Esophagus squamous epithelium (tissue), 4 donors: ENCODE data around the gene HPCAL1.

ENCODE experiments used
- CTCF ChIP-seq, 6 experiments: fragments of 450-650 bp in 4 of 6; fragments of 200-600 bp in 2 of 6; sonication (generic) in 2 of 6; IDR thresholded peaks; one replicate each; pipeline ENCODE4 v1.5.1; 2016 to 2019; ENCODE audit warnings: antibody characterized with exemption in 6 of 6, mild to moderate bottlenecking in 4 of 6, moderate library complexity in 4 of 6
- POLR2A ChIP-seq, 4 donors: fragments of 450-650 bp; IDR thresholded peaks; one replicate each; pipeline ENCODE4 v1.6.1; 2017; ENCODE audit warnings: antibody characterized with exemption in 4 of 4, mild to moderate bottlenecking in 4 of 4, moderate library complexity in 3 of 4

GRCh38 chr2:10433264-10433946 lies 130.7 kb downstream of the HPCAL1 start:
- TF ChIP-seq CTCF (IDR thresholded peaks at IDR 0.05): no peak
- TF ChIP-seq POLR2A (IDR thresholded peaks at IDR 0.05): no peak
